BE2C (cell line): ENCODE data around the gene ZFP57.

ENCODE experiments used
- DNase-seq: peaks from one replicate; pipeline ENCODE4 v3.0.0-alpha.2; 2020
- H3K27me3 ChIP-seq: fragments of 250-450 bp; sonication (Bioruptor Pico); 2 replicates; pipeline ENCODE4 v1.5.1; 2020; ENCODE audit warnings: mild to moderate bottlenecking
- H3K36me3 ChIP-seq: fragments of 250-450 bp; sonication (Bioruptor Pico); 2 replicates; pipeline ENCODE4 v1.5.1; 2020; ENCODE audit warnings: mild to moderate bottlenecking
- H3K4me1 ChIP-seq: fragments of 250-450 bp; sonication (Bioruptor Pico); 2 replicates; pipeline ENCODE4 v1.5.1; 2020
- H3K4me3 ChIP-seq: 2 replicates; pipeline ENCODE4 v1.5.1; 2011; ENCODE audit warnings: low read depth, low read length
- H3K9me3 ChIP-seq: fragments of 250-450 bp; sonication (Bioruptor Pico); 2 replicates; pipeline ENCODE4 v1.5.1; 2020
- TF ChIP-seq, protein P1 (sequence below): IDR thresholded peaks from 2 replicates; pipeline ENCODE4 v1.5.1; 2012; ENCODE audit warnings: mild to moderate bottlenecking, low read depth, low read length

ZFP57 gene

DNA sequence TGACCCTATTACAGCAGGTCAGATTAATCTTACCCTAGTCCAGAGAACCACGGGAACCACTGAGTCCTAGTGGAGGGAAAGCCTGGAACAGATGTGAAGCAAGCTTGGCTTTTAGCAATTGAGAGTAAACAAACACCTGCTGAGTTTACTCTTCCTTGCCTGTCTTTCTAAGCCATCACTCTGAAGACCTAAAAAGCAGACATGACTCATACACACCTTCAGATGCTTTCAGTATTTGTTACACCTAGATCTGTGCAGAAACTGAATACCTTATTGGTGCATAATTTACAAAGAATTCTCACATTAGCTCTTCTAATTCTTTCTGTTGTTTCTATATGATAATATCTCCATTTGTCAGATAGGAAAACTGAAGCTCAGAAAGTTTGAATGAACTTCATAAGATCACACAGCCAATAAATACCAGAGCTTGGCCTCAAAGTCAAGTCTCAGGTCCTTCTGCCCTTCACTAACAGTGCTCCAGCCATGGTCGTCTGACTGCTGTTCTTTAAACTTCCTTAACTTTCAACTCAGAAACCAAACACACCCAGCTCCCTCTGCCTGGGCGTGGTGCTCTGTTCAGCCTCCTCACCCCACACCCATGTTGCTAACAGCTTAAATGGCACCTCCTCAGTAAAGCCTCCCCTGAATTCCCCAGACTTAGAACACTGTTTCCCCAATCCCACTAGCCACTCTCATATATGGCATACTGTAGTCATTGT lies 39.4 kb downstream of the ZFP57 start:
- Histone ChIP-seq H3K4me3 (no peak overlapping the region), H3K9me3 (no peaks in the 10 kb centered on the region), H3K27me3 (peaks cover 3% of the 10 kb centered on the region; the same call in 1 of the 2 replicates), H3K36me3 (no peaks in the 10 kb centered on the region), H3K4me1 (no peaks in the 10 kb centered on the region)
- DNase-seq, result no peak
- TF ChIP-seq, protein P1, sequence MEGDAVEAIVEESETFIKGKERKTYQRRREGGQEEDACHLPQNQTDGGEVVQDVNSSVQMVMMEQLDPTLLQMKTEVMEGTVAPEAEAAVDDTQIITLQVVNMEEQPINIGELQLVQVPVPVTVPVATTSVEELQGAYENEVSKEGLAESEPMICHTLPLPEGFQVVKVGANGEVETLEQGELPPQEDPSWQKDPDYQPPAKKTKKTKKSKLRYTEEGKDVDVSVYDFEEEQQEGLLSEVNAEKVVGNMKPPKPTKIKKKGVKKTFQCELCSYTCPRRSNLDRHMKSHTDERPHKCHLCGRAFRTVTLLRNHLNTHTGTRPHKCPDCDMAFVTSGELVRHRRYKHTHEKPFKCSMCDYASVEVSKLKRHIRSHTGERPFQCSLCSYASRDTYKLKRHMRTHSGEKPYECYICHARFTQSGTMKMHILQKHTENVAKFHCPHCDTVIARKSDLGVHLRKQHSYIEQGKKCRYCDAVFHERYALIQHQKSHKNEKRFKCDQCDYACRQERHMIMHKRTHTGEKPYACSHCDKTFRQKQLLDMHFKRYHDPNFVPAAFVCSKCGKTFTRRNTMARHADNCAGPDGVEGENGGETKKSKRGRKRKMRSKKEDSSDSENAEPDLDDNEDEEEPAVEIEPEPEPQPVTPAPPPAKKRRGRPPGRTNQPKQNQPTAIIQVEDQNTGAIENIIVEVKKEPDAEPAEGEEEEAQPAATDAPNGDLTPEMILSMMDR, result no peak

DNA sequence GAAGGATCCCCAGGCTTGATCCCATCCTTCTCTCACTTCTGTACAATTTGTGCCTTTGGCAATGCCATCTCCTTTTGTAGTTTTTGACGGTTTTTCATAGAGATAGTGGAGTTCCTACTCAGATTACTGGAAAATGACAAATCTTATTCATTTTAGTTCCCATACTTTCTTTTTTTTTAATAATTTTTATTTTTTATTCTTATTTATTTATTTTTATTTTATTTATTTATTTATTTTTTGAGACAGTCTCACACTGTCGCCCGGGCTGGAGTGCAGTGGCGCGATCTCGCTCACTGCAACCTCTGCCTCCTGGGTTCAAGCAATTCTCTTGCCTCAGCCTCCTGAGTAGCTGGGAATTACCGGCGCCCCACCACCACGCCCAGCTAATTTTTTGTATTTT lies 43.7 kb downstream of the ZFP57 start:
- Histone ChIP-seq H3K4me3 (no peak overlapping the region), H3K4me1 (no peaks in the 10 kb centered on the region), H3K27me3 (peaks cover 3% of the 10 kb centered on the region; the same call in 1 of the 2 replicates), H3K36me3 (no peaks in the 10 kb centered on the region), H3K9me3 (no peaks in the 10 kb centered on the region)
- no peak for DNase-seq
- TF ChIP-seq, protein P1, result no peak

DNA sequence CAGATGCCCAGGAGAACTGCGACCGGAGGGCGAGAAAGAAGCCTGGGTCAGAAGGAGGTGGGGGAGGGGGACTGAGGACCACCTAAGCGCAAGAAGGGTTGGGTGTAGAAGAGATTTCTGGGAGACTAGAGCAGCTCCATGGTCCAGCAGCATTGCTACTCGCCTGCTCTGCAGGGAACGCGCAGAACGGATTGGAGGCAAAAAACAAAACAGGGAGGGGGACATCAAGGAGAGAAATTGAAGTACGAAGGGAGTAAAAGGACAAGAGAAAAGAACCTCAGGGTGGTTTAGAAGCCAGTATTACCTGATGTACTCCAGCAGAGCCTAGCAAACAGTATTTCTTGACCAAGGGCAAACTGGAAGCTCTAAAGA lies 47.4 kb downstream of the ZFP57 start:
- Histone ChIP-seq H3K4me1 (peaks cover 3% of the 10 kb centered on the region; the same call in 1 of the 2 replicates), H3K4me3 (peak overlapping the region; percentile 70), H3K27me3 (no peaks in the 10 kb centered on the region), H3K36me3 (no peaks in the 10 kb centered on the region), H3K9me3 (no peaks in the 10 kb centered on the region)
- DNase-seq, result no peak
- TF ChIP-seq, protein P1, result no peak

DNA sequence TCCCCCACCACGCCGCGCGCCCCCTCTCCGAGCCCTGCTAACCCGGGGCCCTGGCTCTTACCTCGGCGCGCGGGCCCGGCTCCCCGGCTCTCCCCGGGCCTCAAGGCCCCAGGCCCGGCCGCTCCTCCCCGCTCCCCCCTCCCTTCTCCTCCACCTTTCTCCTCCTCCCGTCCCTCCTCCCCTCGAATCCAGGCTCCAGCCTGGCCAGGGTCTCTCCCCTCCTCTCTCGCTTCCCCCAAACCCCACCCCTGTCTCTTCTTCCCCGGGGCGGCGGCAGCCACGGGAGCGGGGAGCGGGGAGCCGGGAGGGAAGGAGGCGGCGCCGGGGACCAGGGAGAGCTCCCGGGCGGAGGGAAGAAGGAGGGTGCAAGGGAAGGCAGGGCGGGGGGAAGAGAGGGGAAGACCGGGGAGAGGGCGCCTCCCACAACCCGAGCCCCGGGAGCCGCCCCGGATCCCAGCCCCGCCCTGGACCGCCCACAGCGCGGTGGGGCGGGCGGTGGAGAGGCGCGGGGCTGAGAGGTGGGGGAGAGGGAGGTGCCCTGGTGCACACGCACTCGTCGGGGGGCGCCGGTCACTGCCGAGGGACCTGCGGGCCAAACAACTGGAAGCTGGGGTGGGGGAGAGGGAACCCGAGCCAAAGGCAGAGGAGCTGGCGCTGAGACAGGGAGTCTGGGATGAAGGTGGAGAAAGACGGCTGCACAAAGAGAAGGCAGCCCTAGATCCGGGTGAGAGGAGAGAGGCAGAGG lies 48.0 kb downstream of the ZFP57 start, which contains the start of gene GABBR1:
Gene GABBR1 (minus strand): TSS at position 395 of the 745 bp plus-strand sequence. CDS start 798 bp downstream, outside the sequence.
- TF ChIP-seq, protein P1, result no peak
- DNase-seq, result peak; percentile 89
- Histone ChIP-seq H3K27me3 (no peaks in the 10 kb centered on the region), H3K9me3 (no peaks in the 10 kb centered on the region), H3K36me3 (no peaks in the 10 kb centered on the region), H3K4me3 (peak within 1 kb of the TSS; percentile 70), H3K4me1 (peaks cover 3% of the 10 kb centered on the region; the same call in 1 of the 2 replicates)

DNA sequence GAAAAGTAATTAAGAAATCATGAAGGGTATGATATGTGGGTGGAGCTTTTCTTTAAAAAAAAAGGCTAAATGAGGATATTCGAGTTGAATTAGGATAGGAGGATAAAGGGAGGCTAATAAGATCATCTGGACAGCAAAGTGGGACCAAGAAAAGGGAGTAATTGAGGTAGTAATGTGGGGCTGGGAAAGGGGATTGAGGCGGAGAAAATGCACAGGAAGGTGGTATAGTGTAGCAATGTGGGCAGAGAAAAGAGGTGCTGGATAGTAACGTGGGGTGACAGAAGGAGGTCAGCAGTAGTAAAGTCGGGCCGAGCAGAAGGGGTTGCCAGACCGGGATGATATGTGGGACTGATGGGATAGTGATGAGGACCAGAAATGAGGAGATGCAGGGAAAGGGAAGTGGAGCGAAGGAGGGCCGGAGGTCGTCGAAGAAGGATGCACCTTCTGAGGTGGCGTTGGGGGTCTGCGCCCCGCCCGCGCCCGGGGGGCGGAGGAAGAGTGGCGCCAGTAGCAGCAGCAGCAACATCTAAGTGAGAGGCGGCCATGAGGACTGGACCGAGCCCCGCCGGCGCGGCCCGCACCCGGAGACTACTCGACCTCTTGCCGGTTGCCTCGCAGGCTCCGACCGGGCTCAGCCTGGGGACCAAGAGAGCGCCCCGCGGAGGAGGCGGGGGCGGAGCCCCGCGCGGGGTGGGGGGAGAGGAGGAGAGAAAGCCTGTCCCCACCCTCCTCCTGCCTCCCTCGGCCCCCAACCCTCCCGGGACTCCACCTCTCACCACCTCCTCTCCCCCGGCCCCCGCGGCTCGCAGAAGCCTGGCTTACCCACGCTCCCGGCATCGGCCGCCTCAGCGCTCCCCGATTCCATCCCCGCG lies 48.9 kb downstream of the ZFP57 start:
- TF ChIP-seq, protein P1, result no peak
- Histone ChIP-seq H3K36me3 (no peaks in the 10 kb centered on the region), H3K9me3 (no peaks in the 10 kb centered on the region), H3K4me1 (peaks cover 3% of the 10 kb centered on the region; the same call in 1 of the 2 replicates), H3K27me3 (no peaks in the 10 kb centered on the region; the same call in 1 of the 2 replicates), H3K4me3 (peak overlapping the region; percentile 70)
- DNase-seq, result peak; percentile 71
